ENCODE measurements around the gene ARL5A.

The ARL5A gene

GRCh38 chr2:151766437-151767153 is 61.6 kb downstream of the ARL5A start:
- DNase-seq (ENCODE audit: low spot score), result no peak

DNA sequence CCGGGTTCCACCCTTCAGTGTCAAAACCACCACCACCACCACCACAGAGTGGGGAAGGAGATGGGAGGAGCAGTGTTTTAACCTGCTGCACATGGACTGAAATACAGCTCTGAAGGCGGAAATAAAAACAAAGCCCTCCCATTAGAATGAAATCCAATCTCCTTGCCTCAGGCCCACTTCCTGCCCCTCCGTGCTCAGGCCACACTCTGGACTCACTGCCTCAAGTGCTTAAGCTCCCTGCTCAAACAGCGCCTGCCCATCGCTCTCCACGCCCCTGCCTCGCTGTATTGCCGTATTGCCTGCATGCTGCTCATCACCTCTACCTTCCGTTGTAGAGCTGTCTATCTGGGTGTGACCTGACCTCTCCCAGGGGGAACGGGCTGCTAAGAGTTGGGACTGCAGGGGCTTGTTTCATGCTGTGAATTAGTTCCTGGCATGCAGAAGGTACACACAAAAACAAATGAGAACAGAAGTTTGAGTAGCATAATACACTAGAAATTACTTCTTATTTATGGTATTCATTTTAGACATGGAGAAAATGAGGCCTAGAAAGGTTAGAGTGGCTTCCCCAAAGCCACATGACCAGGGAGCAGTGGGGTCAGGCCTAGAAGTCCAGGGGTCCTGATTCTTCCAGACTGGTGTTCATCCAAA is 62.3 kb downstream of the ARL5A start:
- no peak for DNase-seq (ENCODE audit: low spot score)

GRCh38 chr2:151762694-151763093 is 65.5 kb downstream of the ARL5A start:
- no peak for DNase-seq (ENCODE audit: low spot score)

DNA sequence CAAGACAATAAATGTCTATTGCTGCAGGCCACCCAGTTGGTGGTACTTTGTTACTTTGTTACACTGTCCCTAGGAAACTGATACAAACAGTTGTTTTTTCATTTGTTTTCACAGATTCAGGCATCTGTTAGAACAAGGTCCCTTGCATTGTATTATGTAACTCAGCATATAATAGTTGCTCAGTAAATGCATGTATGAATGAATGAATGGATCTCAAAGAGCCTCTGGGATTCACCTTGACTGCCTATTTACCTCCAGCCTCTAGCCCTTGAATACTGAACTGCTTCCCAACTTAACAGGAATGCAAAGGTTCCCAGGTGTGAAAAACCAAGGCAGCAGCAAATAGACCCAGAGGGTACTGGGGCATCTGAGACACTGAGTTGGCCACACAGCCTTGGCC is 66.5 kb downstream of the ARL5A start:
- DNase-seq (ENCODE audit: low spot score), result no peak

DNA sequence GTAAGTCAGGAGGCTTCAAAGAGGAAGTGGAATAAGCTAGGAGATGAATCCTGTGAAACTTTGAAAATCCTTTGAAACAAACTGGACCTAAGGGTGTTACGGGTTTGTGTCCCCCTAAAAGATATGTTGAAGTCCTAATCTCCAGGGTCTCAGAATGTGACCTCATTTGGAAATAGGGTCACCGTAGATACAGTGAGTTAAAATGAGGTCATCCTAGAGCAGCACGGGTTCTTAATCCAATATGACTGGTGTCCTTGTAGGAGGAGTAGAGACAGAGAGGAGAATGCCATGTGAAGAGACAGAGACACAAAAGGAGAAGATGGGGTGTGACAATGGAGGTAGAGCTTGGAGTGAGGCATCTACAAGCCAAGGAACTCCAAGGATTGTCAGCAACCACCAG is 67.0 kb downstream of the ARL5A start:
- no peak for DNase-seq (ENCODE audit: low spot score)

DNA sequence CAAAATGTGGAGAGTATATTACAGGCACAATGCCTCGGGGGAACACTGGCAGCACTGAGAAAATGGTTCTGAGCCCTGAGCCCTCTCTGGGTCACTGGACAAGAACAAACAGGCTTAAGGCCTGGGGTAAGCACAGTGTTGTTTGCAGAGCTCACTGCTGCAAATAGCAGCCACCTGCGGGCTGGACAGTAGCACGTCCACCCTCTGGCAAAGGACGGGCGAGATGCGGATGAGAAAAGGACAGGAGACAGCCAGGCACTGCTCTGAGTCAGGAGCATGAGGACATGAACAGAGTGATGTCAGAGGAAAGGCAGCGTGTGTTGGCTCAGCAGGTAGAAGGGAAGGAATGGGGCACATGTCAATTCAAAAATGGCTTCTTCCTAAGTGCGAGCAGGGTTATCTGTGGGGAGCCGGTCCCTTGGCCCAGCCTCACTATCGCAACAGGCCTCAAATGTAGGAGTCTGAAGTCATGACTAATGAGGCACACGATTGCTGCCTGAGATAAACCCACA is 68.0 kb downstream of the ARL5A start:
- no peak for DNase-seq (ENCODE audit: low spot score)

GRCh38 chr2:151758744-151759143 is 69.5 kb downstream of the ARL5A start:
- no peak for DNase-seq (ENCODE audit: low spot score)

DNA sequence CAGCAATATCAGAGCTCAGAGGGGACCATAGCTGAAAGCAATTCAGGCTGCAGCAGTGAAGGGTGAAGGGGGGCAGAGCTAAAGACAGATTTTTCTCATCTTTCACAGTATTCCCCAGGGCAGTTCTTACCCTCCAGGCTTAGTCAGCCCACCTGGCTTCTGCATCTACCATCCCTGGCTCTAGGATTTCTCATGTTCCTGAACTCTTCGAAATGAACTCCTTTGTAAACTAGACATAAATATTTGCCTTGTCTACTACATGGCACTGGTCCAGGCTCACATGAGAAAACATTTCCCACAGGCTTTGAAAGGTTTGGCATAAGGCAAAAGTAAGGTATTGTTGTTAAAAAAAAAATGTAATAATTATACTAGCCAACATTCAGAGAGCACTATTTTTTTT is 70.4 kb downstream of the ARL5A start:
- DNase-seq (ENCODE audit: low spot score), result no peak

GRCh38 chr2:151756820-151757219 is 71.4 kb downstream of the ARL5A start:
- DNase-seq (ENCODE audit: low spot score), result no peak

DNA sequence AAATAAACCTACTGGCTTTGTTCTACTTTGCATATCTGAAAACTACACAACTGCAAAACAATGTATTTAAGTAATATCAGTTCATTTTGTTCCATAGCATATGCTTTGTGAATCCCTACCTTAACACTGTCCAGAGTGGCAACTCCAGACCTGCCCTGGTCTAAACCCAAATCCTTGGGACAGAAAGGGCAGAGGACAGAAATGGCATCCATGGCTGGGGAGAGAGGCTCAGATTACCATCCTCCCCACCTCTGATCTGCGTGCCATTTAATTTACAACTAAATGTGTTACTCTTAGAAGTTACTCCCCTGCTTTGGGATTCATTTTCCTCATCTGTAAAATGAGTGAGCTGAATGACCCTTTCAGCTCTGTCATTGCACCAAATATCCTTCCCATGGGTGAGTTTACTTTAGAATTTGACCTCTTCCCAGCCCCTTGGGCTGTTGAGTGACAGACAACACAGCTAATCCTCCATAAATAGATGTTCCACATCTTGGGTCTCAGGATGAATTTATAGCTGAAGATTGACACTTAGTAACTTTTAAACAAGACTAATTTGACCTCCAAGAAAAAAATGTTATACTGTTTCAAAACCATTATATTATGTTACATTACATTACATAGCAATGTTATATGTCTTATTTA is 73.8 kb downstream of the ARL5A start:
- DNase-seq (ENCODE audit: low spot score), result no peak

DNA sequence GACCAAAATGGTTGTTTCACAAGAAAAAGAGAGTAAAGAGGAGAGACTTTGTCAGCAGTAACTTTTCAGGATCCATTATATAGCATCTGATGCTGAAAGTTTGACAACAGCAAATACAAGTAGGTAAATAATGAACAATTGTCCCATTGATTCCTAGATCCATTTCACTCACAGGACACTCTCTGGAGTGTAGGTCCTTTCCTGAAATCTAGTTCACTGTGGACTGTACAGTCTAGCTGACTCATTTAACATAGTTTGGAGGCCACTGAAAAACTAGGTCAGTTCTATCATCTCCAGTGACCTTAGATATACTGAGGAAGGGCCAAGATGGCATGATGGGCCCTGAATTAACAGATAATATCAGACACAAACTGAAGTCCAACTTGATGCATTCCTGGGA is 74.7 kb downstream of the ARL5A start:
- no peak for DNase-seq (ENCODE audit: low spot score)

Measured in hepatic stellate cell (primary cell).